Measurements from ENCODE around the gene CDHR1. TPM values are rescaled to one million over a fixed set of nuclear protein-coding genes. Genes with fewer than 3 reads are reported as not detected.
"Not testable (repeated sequence)": the region's sequence is repeated elsewhere in the genome, so short reads cannot be mapped to it uniquely, and the experiment has no call there.

CDHR1 gene
- not detected in 2 replicates for polyA plus RNA-seq (2011; rRNA removed)
- not detected in 2 replicates for polyA minus RNA-seq (2011; rRNA and poly(A)+ RNA removed)

- CTCF ChIA-PET, result no interaction called here
- peak within 1 kb of the TSS; percentile 16; the same call in 1 of the 2 replicates for H3K4me3 ChIP-seq (ENCODE audit: low read depth, low read length)
- DNase-seq (ENCODE audit: low read depth), result no peak
Observed at GRCh38 chr10:84194424-84195043, at the start of gene CDHR1. Gene CDHR1 (plus strand): TSS chr10:84194537. CDS start chr10:84194761, 224 bp downstream.

GRCh38 chr10:84147347-84147746 lies 47.0 kb upstream of the CDHR1 start:
- POLR2A ChIA-PET, result no interaction called here
- Histone ChIP-seq H3K36me3 (ENCODE audit: control insufficient read depth, insufficient read depth, low read length) (peaks cover 12% of the 10 kb centered on the region), H3K27me3 (ENCODE audit: control insufficient read depth, insufficient read depth, low read length) (no peaks in the 10 kb centered on the region), H3K4me3 (ENCODE audit: low read depth, low read length) (no peak overlapping the region)
- CTCF ChIA-PET, result interaction anchor here (0.6 to 3.5 kb wide), 6 partner anchors 8 to 388 kb away, joined by 3 to 21 read pairs (median 6); partner anchors contain the start of gene GHITM
- TF ChIP-seq, protein P1, sequence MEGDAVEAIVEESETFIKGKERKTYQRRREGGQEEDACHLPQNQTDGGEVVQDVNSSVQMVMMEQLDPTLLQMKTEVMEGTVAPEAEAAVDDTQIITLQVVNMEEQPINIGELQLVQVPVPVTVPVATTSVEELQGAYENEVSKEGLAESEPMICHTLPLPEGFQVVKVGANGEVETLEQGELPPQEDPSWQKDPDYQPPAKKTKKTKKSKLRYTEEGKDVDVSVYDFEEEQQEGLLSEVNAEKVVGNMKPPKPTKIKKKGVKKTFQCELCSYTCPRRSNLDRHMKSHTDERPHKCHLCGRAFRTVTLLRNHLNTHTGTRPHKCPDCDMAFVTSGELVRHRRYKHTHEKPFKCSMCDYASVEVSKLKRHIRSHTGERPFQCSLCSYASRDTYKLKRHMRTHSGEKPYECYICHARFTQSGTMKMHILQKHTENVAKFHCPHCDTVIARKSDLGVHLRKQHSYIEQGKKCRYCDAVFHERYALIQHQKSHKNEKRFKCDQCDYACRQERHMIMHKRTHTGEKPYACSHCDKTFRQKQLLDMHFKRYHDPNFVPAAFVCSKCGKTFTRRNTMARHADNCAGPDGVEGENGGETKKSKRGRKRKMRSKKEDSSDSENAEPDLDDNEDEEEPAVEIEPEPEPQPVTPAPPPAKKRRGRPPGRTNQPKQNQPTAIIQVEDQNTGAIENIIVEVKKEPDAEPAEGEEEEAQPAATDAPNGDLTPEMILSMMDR (IDR thresholded peaks at IDR 0.05; ENCODE audit: insufficient read depth, low read depth, low read length), result no peak
- DNase-seq (ENCODE audit: low read depth), result no peak

More at GRCh38 chr10:84194424-84195043, at the start of gene CDHR1:
- POLR2A ChIA-PET, result no interaction called here
- H3K27me3 ChIP-seq (ENCODE audit: control insufficient read depth, insufficient read depth, low read length), result peaks cover 23% of the 10 kb centered on the region
- no peaks in the 10 kb centered on the region for H3K36me3 ChIP-seq (ENCODE audit: control insufficient read depth, insufficient read depth, low read length)
- TF ChIP-seq, protein P1 (IDR thresholded peaks at IDR 0.05; ENCODE audit: insufficient read depth, low read depth, low read length), result no peak

- DNase-seq (ENCODE audit: low read depth); POLR2A ChIA-PET; H3K4me3 ChIP-seq (ENCODE audit: low read depth, low read length); H3K27me3 ChIP-seq (ENCODE audit: control insufficient read depth, insufficient read depth, low read length): not testable (repeated sequence)
- TF ChIP-seq, protein P1 (IDR thresholded peaks at IDR 0.05; ENCODE audit: insufficient read depth, low read depth, low read length), result peak; percentile 72
- CTCF ChIA-PET, result interaction anchor here (0.6 to 3.5 kb wide), 6 partner anchors 8 to 64 kb away, joined by 3 to 21 read pairs (median 6); partner anchors contain the start of gene GHITM
- H3K36me3 ChIP-seq (ENCODE audit: control insufficient read depth, insufficient read depth, low read length), result peaks cover 12% of the 10 kb centered on the region
Observed at GRCh38 chr10:84148006-84148597, 46.2 kb upstream of the CDHR1 start.

DNA sequence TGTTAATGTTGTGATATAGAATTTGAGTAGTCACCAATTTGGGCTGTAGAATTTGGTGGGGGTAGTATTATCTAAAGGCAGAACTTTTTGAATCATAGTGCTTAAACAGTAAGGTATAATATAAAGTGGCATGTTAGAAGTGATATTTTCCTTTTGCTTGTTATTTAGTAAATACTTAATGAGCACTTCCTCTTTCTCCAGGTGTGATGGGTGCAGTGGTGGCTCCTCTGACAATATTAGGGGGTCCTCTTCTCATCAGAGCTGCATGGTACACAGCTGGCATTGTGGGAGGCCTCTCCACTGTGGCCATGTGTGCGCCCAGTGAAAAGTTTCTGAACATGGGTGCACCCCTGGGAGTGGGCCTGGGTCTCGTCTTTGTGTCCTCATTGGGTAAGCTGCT lies 44.5 kb upstream of the CDHR1 start:
- no peaks in the 10 kb centered on the region for H3K27me3 ChIP-seq (ENCODE audit: control insufficient read depth, insufficient read depth, low read length)
- no peak overlapping the region for H3K4me3 ChIP-seq (ENCODE audit: low read depth, low read length)
- peaks cover 12% of the 10 kb centered on the region for H3K36me3 ChIP-seq (ENCODE audit: control insufficient read depth, insufficient read depth, low read length)
- ChIA-PET POLR2A (no interaction called here), CTCF (interaction anchor here (3.5 kb wide), 1 partner anchor 10 kb away, joined by 21 read pairs; the partner anchor contains the start of gene GHITM)
- DNase-seq (ENCODE audit: low read depth), result no peak
- TF ChIP-seq, protein P1 (IDR thresholded peaks at IDR 0.05; ENCODE audit: insufficient read depth, low read depth, low read length), result no peak

DNA sequence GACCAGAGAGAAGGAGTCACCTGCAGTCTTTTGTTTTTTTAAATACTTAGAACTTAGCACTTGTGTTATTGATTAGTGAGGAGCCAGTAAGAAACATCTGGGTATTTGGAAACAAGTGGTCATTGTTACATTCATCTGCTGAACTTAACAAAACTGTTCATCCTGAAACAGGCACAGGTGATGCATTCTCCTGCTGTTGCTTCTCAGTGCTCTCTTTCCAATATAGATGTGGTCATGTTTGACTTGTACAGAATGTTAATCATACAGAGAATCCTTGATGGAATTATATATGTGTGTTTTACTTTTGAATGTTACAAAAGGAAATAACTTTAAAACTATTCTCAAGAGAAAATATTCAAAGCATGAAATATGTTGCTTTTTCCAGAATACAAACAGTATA lies 41.6 kb upstream of the CDHR1 start:
- no peaks in the 10 kb centered on the region for H3K27me3 ChIP-seq (ENCODE audit: control insufficient read depth, insufficient read depth, low read length)
- CTCF ChIA-PET, result no interaction called here
- H3K36me3 ChIP-seq (ENCODE audit: control insufficient read depth, insufficient read depth, low read length), result peaks cover 8% of the 10 kb centered on the region
- TF ChIP-seq, protein P1 (IDR thresholded peaks at IDR 0.05; ENCODE audit: insufficient read depth, low read depth, low read length), result no peak
- DNase-seq (ENCODE audit: low read depth), result no peak
- H3K4me3 ChIP-seq (ENCODE audit: low read depth, low read length), result no peak overlapping the region
- POLR2A ChIA-PET, result no interaction called here

All from BJ (cell line).